Prostate gland (tissue), 2 donors: Measurements from ENCODE around the gene SPSB4. TPM values are rescaled to one million over a fixed set of nuclear protein-coding genes. Genes with fewer than 3 reads are reported as not detected.

Source experiments
- DNase-seq: peaks from one replicate; pipeline ENCODE4 v3.0.0-alpha.2; 2019; ENCODE audit warnings: low spot score
- H3K27ac ChIP-seq, 2 donors: fragments of 200-600 bp; sonication (generic); 2 replicates each; pipeline ENCODE4 v1.5.1; 2017 to 2019
- H3K27me3 ChIP-seq: fragments of 200-600 bp; sonication (generic); replicated peaks from 2 replicates; pipeline ENCODE4 v1.5.1; 2019; ENCODE audit not compliant: insufficient read depth
- H3K36me3 ChIP-seq, 2 donors: fragments of 200-600 bp; sonication (generic); 1 replicate in 1 of 2; 2 replicates in 1 of 2; pipeline versions ENCODE4 v1.5.1 to v1.8.1; 2017 to 2019
- H3K4me1 ChIP-seq: fragments of 200-600 bp; sonication (generic); replicated peaks from 2 replicates; pipeline ENCODE4 v1.5.1; 2019
- H3K4me3 ChIP-seq, 2 donors: fragments of 200-600 bp; sonication (generic); 2 replicates each; pipeline ENCODE4 v1.5.1; 2017 to 2019
- H3K9me3 ChIP-seq: fragments of 200-600 bp; sonication (generic); 2 replicates; pipeline ENCODE4 v1.5.1; 2017
- POLR2A ChIP-seq: fragments of 450-650 bp; IDR thresholded peaks from one replicate; pipeline ENCODE4 v1.6.1; 2016; ENCODE audit warnings: antibody characterized with exemption, mild to moderate bottlenecking
- POLR2AphosphoS5 ChIP-seq: sonication (generic); formaldehyde crosslinking; IDR thresholded peaks from one replicate; pipeline ENCODE4 v1.6.1; 2017; ENCODE audit warnings: antibody characterized with exemption
- WGBS: methylation state at CpG from one replicate; pipeline ENCODE4 v1.1.5; 2018; 5-methylcytosine and 5-hydroxymethylcytosine counted together
- intact Hi-C: fragments of 100-400 bp; cut with DNase I; formaldehyde crosslinking; loops from one replicate; pipeline ENCODE4 v1.14.2; 2022
- total RNA-seq, 2 donors: library from RNA; depleted of rRNA; stranded (reverse); fragments of >200 nt; gene quantifications; one replicate each; pipeline ENCODE4 v1.1.0, GENCODE V29; 2016
- TF ChIP-seq, protein P1 (sequence below), 4 experiments: fragments of 200-600 bp in 2 of 4; fragments of 450-650 bp in 2 of 4; sonication (generic) in 2 of 4; IDR thresholded peaks; 1 replicate in 3 of 4; 2 replicates in 1 of 4; pipeline ENCODE4 v1.5.1; 2016 to 2019; ENCODE audit warnings: antibody characterized with exemption in 4 of 4, mild to moderate bottlenecking in 2 of 4, moderate library complexity in 2 of 4

The SPSB4 gene
- total RNA-seq, 2 donors from 2014 or later = 1.0 TPM; not detected in 1

- Histone ChIP-seq H3K27me3 (no peaks in the 10 kb centered on the region), H3K36me3 (no peaks in the 10 kb centered on the region), H3K27ac (no peak overlapping the region), H3K9me3 (no peaks in the 10 kb centered on the region), H3K4me1 (no peaks in the 10 kb centered on the region), H3K4me3 (no peak overlapping the region)
- no peak for DNase-seq
- no peak for TF ChIP-seq POLR2AphosphoS5
- TF ChIP-seq, protein P1, sequence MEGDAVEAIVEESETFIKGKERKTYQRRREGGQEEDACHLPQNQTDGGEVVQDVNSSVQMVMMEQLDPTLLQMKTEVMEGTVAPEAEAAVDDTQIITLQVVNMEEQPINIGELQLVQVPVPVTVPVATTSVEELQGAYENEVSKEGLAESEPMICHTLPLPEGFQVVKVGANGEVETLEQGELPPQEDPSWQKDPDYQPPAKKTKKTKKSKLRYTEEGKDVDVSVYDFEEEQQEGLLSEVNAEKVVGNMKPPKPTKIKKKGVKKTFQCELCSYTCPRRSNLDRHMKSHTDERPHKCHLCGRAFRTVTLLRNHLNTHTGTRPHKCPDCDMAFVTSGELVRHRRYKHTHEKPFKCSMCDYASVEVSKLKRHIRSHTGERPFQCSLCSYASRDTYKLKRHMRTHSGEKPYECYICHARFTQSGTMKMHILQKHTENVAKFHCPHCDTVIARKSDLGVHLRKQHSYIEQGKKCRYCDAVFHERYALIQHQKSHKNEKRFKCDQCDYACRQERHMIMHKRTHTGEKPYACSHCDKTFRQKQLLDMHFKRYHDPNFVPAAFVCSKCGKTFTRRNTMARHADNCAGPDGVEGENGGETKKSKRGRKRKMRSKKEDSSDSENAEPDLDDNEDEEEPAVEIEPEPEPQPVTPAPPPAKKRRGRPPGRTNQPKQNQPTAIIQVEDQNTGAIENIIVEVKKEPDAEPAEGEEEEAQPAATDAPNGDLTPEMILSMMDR (IDR thresholded peaks at IDR 0.05) = no peak
- no peak for TF ChIP-seq POLR2A
- over 99% methylated on average over 5 of the region's 5 CpGs for WGBS
- intact Hi-C loops = no loop called here
Observed at GRCh38 chr3:141072950-141073349, 21.8 kb downstream of the SPSB4 start.

GRCh38 chr3:141073580-141073979, 22.4 kb downstream of the SPSB4 start:
- DNase-seq = no peak
- WGBS = 73% methylated on average over 2 of the region's 2 CpGs

GRCh38 chr3:141074529-141074928, 23.4 kb downstream of the SPSB4 start:
- Histone ChIP-seq H3K27me3 (no peaks in the 10 kb centered on the region), H3K27ac (no peak overlapping the region), H3K4me1 (no peaks in the 10 kb centered on the region), H3K4me3 (no peak overlapping the region), H3K36me3 (no peaks in the 10 kb centered on the region), H3K9me3 (no peaks in the 10 kb centered on the region)
- TF ChIP-seq POLR2A (no peak), POLR2AphosphoS5 (no peak)
- TF ChIP-seq, protein P1 (IDR thresholded peaks at IDR 0.05) = no peak
- 92% methylated on average over 9 of the region's 9 CpGs for WGBS
- intact Hi-C loops = no loop called here
- DNase-seq = no peak

More at GRCh38 chr3:141073580-141073979, 22.4 kb downstream of the SPSB4 start:
- Histone ChIP-seq H3K4me1 (no peaks in the 10 kb centered on the region), H3K9me3 (no peaks in the 10 kb centered on the region), H3K36me3 (no peaks in the 10 kb centered on the region), H3K4me3 (no peak overlapping the region), H3K27me3 (no peaks in the 10 kb centered on the region), H3K27ac (no peak overlapping the region)
- TF ChIP-seq, protein P1 (IDR thresholded peaks at IDR 0.05) = no peak
- TF ChIP-seq POLR2AphosphoS5 (no peak), POLR2A (no peak)
- intact Hi-C loops = no loop called here

DNA sequence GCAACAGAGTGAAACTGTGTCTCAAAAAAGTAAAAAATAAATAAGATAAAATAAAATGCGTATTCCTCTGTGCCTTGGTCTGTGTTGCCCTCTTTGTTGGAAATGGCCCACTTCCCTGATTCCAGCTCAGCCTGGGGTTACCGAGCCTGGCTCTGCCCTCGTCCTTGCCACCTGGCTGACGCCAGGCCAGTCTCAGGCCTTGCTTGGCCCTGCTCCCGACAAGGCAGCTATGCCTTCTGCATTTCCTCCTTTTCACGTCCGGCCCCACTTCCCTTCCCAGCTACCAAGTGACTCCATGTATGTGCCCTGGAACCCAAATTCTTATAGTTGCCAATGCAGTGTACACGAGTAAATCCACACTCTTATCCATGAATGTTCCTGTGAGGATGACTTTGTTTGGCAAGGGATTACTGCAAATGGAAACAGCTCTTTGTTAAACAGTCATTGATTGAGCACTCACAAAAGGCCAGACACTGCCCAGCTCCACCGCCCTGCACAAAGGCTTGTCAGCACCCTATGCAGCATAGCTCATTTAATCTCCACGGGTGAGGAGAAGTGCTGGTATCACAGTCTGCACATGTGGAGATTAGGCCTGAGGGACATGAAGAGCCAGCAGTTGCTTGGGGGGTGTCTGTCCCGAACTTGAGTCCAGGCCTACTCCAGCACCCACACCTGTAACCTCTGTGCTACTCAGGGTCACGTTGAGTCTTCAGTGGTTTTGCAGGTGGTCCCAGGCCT, 25.1 kb downstream of the SPSB4 start:
- H3K4me3 ChIP-seq = no peak overlapping the region
- TF ChIP-seq, protein P1 (IDR thresholded peaks at IDR 0.05) = no peak
- TF ChIP-seq POLR2AphosphoS5 (no peak), POLR2A (no peak)
- H3K27ac ChIP-seq = no peak overlapping the region
- intact Hi-C loops = no loop called here
- H3K4me1 ChIP-seq = no peaks in the 10 kb centered on the region
- no peak for DNase-seq
- no peaks in the 10 kb centered on the region for H3K9me3 ChIP-seq
- no peaks in the 10 kb centered on the region for H3K27me3 ChIP-seq
- no peaks in the 10 kb centered on the region for H3K36me3 ChIP-seq
- 68% methylated on average over 12 of the region's 12 CpGs for WGBS
